NCI-H82 treated with DMSO at 0.1 percent for 48 hours (cell line): ENCODE data around the gene TRIO.
A peak's percentile ranks its signal among the peaks of the same experiment; 100 is the strongest.

Source experiments
- DNase-seq: peaks from one replicate; lab custom pipeline; 2025; ENCODE audit not compliant: unreplicated experiment; lab: John Stamatoyannopoulos, UW

TRIO gene

GRCh38 chr5:14146725-14147124 is 3.6 kb downstream of the TRIO start:
- DNase-seq: no peak

GRCh38 chr5:14147210-14147609 is 4.1 kb downstream of the TRIO start:
- no peak for DNase-seq

- DNase-seq: no peak
Measured at GRCh38 chr5:14148483-14148882, 5.3 kb downstream of the TRIO start.

GRCh38 chr5:14148890-14149671 is 5.9 kb downstream of the TRIO start:
- DNase-seq: no peak

GRCh38 chr5:14149672-14150274 is 6.6 kb downstream of the TRIO start:
- no peak for DNase-seq

GRCh38 chr5:14151416-14151815 is 8.3 kb downstream of the TRIO start:
- DNase-seq: no peak

- DNase-seq: no peak
Measured at GRCh38 chr5:14153071-14153864, 10.1 kb downstream of the TRIO start.

GRCh38 chr5:14153932-14154731 is 11.0 kb downstream of the TRIO start:
- DNase-seq: no peak

GRCh38 chr5:14155075-14155474 is 11.9 kb downstream of the TRIO start:
- DNase-seq: no peak

GRCh38 chr5:14155739-14156138 is 12.6 kb downstream of the TRIO start:
- no peak for DNase-seq

GRCh38 chr5:14156290-14156649 is 13.1 kb downstream of the TRIO start:
- DNase-seq: no peak

- DNase-seq: no peak
Measured at GRCh38 chr5:14156650-14157492, 13.7 kb downstream of the TRIO start.

GRCh38 chr5:14157493-14157782 is 14.3 kb downstream of the TRIO start:
- no peak for DNase-seq

GRCh38 chr5:14158890-14159666 is 15.9 kb downstream of the TRIO start:
- DNase-seq: no peak

- DNase-seq: peak; percentile 72
Measured at GRCh38 chr5:14161825-14162556, 18.8 kb downstream of the TRIO start.

GRCh38 chr5:14164164-14165163 is 21.3 kb downstream of the TRIO start:
- DNase-seq: peak; percentile 18

GRCh38 chr5:14165375-14166106 is 22.4 kb downstream of the TRIO start:
- DNase-seq: no peak
